SIG-M5 treated with dmso at 0.1 percent for 504 hours (cell line): ENCODE data around the gene ZFHX3.

ENCODE experiments used
- DNase-seq: peaks from one replicate; lab custom pipeline; 2025; ENCODE audit not compliant: unreplicated experiment; lab: John Stamatoyannopoulos, UW

The ZFHX3 gene

GRCh38 chr16:73057291-73058210 is 9.6 kb upstream of the ZFHX3 start:
- DNase-seq, result no peak

- no peak for DNase-seq
Observed at GRCh38 chr16:73056921-73057290, 9.0 kb upstream of the ZFHX3 start.

- DNase-seq, result no peak
Observed at GRCh38 chr16:73056448-73056847, 8.5 kb upstream of the ZFHX3 start.

GRCh38 chr16:73054813-73055482 is 7.0 kb upstream of the ZFHX3 start:
- DNase-seq, result peak; percentile 65

GRCh38 chr16:73054498-73054812 is 6.5 kb upstream of the ZFHX3 start:
- DNase-seq, result no peak

- DNase-seq, result no peak
Observed at GRCh38 chr16:73054125-73054484, 6.2 kb upstream of the ZFHX3 start.

- no peak for DNase-seq
Observed at GRCh38 chr16:73053364-73054124, 5.6 kb upstream of the ZFHX3 start.

GRCh38 chr16:73053038-73053363 is 5.1 kb upstream of the ZFHX3 start:
- DNase-seq, result no peak

GRCh38 chr16:73052576-73052975 is 4.6 kb upstream of the ZFHX3 start:
- no peak for DNase-seq

GRCh38 chr16:73051961-73052360 is 4.0 kb upstream of the ZFHX3 start:
- no peak for DNase-seq

- DNase-seq, result no peak
Observed at GRCh38 chr16:73051226-73051625, 3.3 kb upstream of the ZFHX3 start.

GRCh38 chr16:73050201-73051099 is 2.5 kb upstream of the ZFHX3 start:
- no peak for DNase-seq

- DNase-seq, result no peak
Observed at GRCh38 chr16:73049511-73049910, 1.6 kb upstream of the ZFHX3 start.

- DNase-seq, result no peak
Observed at GRCh38 chr16:73049091-73049490, 1.2 kb upstream of the ZFHX3 start.

- DNase-seq, result no peak
Observed at GRCh38 chr16:73048292-73049080, 558 bp upstream of the ZFHX3 start.

GRCh38 chr16:73047221-73047535 is 750 bp downstream of the ZFHX3 start:
- no peak for DNase-seq

- no peak for DNase-seq
Observed at GRCh38 chr16:73046849-73047214, 1.1 kb downstream of the ZFHX3 start.

GRCh38 chr16:73046202-73046848 is 1.6 kb downstream of the ZFHX3 start:
- no peak for DNase-seq

GRCh38 chr16:73043828-73044467 is 4.0 kb downstream of the ZFHX3 start:
- DNase-seq, result no peak

- DNase-seq, result no peak
Observed at GRCh38 chr16:73042807-73043206, 5.1 kb downstream of the ZFHX3 start.
